Measurements from ENCODE around the gene GIPR.

Gene GIPR

DNA sequence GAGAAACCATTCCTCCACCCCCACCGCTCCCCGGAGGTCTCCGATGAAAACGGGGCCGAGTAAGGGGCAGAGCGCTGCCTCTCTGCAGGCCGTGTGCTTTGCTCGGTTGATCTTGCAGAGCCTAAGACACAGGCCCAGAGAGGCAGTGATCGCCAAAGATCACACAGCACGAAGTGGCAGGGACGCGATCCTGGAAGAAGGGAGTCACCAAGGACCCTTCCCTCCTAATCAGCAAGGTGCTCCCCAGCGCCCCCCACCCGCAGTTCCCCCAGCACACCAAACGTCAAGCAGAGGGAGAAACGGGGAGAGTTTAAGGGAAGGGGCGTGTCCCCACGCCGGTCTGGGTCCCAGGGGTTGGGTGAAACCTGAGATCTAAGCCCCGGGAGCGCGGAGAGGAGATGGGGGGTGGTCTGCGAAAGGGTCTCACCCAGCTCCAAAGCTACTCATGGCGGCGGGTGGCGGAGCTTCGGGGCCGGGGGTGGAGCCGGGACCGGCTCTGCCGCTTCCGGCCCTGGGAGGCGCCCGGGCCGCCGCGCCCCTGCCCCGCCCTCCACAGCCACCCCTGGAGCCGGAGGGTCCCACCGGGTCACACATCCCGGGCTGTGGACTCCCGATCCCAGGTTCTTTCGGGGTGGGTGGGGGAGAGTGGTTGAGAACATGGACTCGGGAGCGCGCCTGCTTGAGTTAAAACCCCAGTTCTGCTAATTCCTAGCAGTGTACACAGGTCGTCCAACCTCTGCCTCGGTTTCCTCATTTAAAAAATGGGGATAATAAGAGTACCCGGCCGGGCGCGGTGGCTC lies 28.9 kb upstream of the GIPR start, which contains the start of gene EML2 (continued):
- TF ChIP-seq, protein P1, sequence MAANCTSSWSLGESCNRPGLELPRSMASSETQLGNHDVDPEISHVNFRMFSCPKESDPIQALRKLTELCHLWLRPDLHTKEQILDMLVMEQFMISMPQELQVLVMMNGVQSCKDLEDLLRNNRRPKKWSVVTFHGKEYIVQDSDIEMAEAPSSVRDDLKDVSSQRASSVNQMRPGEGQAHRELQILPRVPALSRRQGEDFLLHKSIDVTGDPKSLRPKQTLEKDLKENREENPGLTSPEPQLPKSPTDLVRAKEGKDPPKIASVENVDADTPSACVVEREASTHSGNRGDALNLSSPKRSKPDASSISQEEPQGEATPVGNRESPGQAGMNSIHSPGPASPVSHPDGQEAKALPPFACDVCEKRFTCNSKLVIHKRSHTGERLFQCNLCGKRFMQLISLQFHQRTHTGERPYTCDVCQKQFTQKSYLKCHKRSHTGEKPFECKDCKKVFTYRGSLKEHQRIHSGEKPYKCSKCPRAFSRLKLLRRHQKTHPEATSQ (tag by site-specific recombination; IDR thresholded peaks at IDR 0.05) = no peak
- TF ChIP-seq ZNF335 (tag by site-specific recombination; conservative IDR thresholded peaks at IDR 0.05) (peak; percentile 57), ZNF654 (tag by site-specific recombination; IDR thresholded peaks at IDR 0.05; ENCODE audit: low read depth) (no peak), ZFP3 (tag by site-specific recombination; IDR thresholded peaks at IDR 0.05; ENCODE audit: low read depth) (no peak), ZNF768 (tag by site-specific recombination; IDR thresholded peaks at IDR 0.05) (peak; percentile 98), ZNF785 (tag by site-specific recombination; IDR thresholded peaks at IDR 0.05) (no peak), SETDB1 (IDR thresholded peaks at IDR 0.05; ENCODE audit: insufficient read length, low read length) (no peak), ZNF175 (tag by site-specific recombination; IDR thresholded peaks at IDR 0.05) (no peak), ZNF324 (tag by site-specific recombination; IDR thresholded peaks at IDR 0.05) (no peak), ZBTB17 (tag by site-specific recombination; IDR thresholded peaks at IDR 0.05) (no peak; the same call in 1 of the 2 replicates), ZNF423 (tag by site-specific recombination; IDR thresholded peaks at IDR 0.05) (0 out of 2 replicates have a peak, but pooled peaks have one; percentile 20), GLI2 (tag by site-specific recombination; IDR thresholded peaks at IDR 0.05; ENCODE audit: borderline replicate concordance, low read depth) (no peak), ZBTB48 (tag by site-specific recombination; IDR thresholded peaks at IDR 0.05) (0 out of 2 replicates have a peak, but pooled peaks have one; percentile 13), OSR2 (tag by site-specific recombination; IDR thresholded peaks at IDR 0.05) (no peak), ZNF473 (tag by site-specific recombination; IDR thresholded peaks at IDR 0.05) (no peak), ZSCAN23 (tag by site-specific recombination; IDR thresholded peaks at IDR 0.05) (no peak), SP3 (tag by site-specific recombination; IDR thresholded peaks at IDR 0.05) (peak; percentile 48; the same call in 1 of the 2 replicates), MYNN (tag by site-specific recombination; IDR thresholded peaks at IDR 0.05; ENCODE audit: borderline replicate concordance) (no peak), KLF8 (tag by site-specific recombination; IDR thresholded peaks at IDR 0.05) (peak; percentile 24; the same call in 1 of the 2 replicates), ZBTB21 (tag by site-specific recombination; IDR thresholded peaks at IDR 0.05) (no peak), ZNF2 (tag by site-specific recombination; IDR thresholded peaks at IDR 0.05) (peak; percentile 57; the same call in 1 of the 2 replicates), ZNF621 (tag by site-specific recombination; IDR thresholded peaks at IDR 0.05) (no peak), ZNF24 (tag by site-specific recombination; IDR thresholded peaks at IDR 0.05) (0 out of 2 replicates have a peak, but pooled peaks have one; percentile 29), ZNF660 (tag by site-specific recombination; IDR thresholded peaks at IDR 0.05) (no peak), ZNF311 (tag by site-specific recombination; IDR thresholded peaks at IDR 0.05; ENCODE audit: borderline replicate concordance) (no peak), AEBP2 (tag by site-specific recombination; IDR thresholded peaks at IDR 0.05; ENCODE audit: borderline replicate concordance) (no peak)
- TF ChIP-seq, protein P2, sequence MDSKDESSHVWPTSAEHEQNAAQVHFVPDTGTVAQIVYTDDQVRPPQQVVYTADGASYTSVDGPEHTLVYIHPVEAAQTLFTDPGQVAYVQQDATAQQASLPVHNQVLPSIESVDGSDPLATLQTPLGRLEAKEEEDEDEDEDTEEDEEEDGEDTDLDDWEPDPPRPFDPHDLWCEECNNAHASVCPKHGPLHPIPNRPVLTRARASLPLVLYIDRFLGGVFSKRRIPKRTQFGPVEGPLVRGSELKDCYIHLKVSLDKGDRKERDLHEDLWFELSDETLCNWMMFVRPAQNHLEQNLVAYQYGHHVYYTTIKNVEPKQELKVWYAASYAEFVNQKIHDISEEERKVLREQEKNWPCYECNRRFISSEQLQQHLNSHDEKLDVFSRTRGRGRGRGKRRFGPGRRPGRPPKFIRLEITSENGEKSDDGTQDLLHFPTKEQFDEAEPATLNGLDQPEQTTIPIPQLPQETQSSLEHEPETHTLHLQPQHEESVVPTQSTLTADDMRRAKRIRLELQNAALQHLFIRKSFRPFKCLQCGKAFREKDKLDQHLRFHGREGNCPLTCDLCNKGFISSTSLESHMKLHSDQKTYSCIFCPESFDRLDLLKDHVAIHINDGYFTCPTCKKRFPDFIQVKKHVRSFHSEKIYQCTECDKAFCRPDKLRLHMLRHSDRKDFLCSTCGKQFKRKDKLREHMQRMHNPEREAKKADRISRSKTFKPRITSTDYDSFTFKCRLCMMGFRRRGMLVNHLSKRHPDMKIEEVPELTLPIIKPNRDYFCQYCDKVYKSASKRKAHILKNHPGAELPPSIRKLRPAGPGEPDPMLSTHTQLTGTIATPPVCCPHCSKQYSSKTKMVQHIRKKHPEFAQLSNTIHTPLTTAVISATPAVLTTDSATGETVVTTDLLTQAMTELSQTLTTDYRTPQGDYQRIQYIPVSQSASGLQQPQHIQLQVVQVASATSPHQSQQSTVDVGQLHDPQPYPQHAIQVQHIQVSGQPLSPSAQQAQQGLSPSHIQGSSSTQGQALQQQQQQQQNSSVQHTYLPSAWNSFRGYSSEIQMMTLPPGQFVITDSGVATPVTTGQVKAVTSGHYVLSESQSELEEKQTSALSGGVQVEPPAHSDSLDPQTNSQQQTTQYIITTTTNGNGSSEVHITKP (tag by site-specific recombination; IDR thresholded peaks at IDR 0.05) = peak; percentile 78
- TF ChIP-seq, protein P3, sequence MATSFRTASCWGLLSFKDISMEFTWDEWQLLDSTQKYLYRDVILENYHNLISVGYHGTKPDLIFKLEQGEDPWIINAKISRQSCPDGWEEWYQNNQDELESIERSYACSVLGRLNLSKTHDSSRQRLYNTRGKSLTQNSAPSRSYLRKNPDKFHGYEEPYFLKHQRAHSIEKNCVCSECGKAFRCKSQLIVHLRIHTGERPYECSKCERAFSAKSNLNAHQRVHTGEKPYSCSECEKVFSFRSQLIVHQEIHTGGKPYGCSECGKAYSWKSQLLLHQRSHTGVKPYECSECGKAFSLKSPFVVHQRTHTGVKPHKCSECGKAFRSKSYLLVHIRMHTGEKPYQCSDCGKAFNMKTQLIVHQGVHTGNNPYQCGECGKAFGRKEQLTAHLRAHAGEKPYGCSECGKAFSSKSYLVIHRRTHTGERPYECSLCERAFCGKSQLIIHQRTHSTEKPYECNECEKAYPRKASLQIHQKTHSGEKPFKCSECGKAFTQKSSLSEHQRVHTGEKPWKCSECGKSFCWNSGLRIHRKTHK (tag by site-specific recombination; IDR thresholded peaks at IDR 0.05) = no peak
